MM.1S (cell line): Measurements from ENCODE around the gene ACTN3.

Experiments
- DNase-seq: peaks from one replicate; pipeline ENCODE4 v3.0.0-alpha.2; 2015
- H2AFZ ChIP-seq: fragments of 300-600 bp; sonication (generic); 2 replicates; pipeline ENCODE4 v1.6.0; 2016; ENCODE audit warnings: antibody characterized with exemption, low read length
- H3F3A ChIP-seq: fragments of 300-600 bp; sonication (generic); 2 replicates; pipeline ENCODE4 v1.6.1; 2016; ENCODE audit warnings: mild to moderate bottlenecking, antibody characterized with exemption, low read length, moderate library complexity, mixed read lengths; ENCODE audit not compliant: insufficient read depth
- H3K27ac ChIP-seq: fragments of 300-600 bp; sonication (generic); 2 replicates; pipeline ENCODE4 v1.5.1; 2016; ENCODE audit warnings: mild to moderate bottlenecking, low read length
- H3K27me3 ChIP-seq: fragments of 300-600 bp; sonication (generic); replicated peaks from 2 replicates; pipeline ENCODE4 v1.6.0; 2016; ENCODE audit warnings: low read length; ENCODE audit not compliant: insufficient read depth
- H3K36me3 ChIP-seq: fragments of 300-600 bp; sonication (generic); replicated peaks from 2 replicates; pipeline ENCODE4 v1.6.1; 2016; ENCODE audit warnings: mild to moderate bottlenecking, low read length, mixed read lengths; ENCODE audit not compliant: insufficient read depth
- H3K4me1 ChIP-seq: fragments of 300-600 bp; sonication (generic); 2 replicates; pipeline ENCODE4 v1.6.1; 2016; ENCODE audit warnings: low read length, mixed read lengths
- H3K4me2 ChIP-seq: fragments of 300-600 bp; sonication (generic); 2 replicates; pipeline ENCODE4 v1.6.0; 2016; ENCODE audit warnings: low read depth, low read length
- H3K4me3 ChIP-seq: fragments of 300-600 bp; sonication (generic); 2 replicates; pipeline ENCODE4 v1.5.1; 2016; ENCODE audit warnings: low read length, mixed read lengths
- H3K79me2 ChIP-seq: fragments of 300-600 bp; sonication (generic); 2 replicates; pipeline ENCODE4 v1.6.1; 2016; ENCODE audit warnings: mixed run types, low read length, mixed read lengths
- H3K9ac ChIP-seq: fragments of 300-600 bp; sonication (generic); 2 replicates; pipeline ENCODE4 v1.6.1; 2016; ENCODE audit warnings: low read length, mixed read lengths
- H3K9me2 ChIP-seq: fragments of 300-600 bp; sonication (generic); replicated peaks from 2 replicates; pipeline ENCODE4 v1.6.1; 2016; ENCODE audit warnings: mild to moderate bottlenecking, low read length, mixed read lengths; ENCODE audit not compliant: insufficient read depth
- H3K9me3 ChIP-seq: fragments of 300-600 bp; sonication (generic); replicated peaks from 2 replicates; pipeline ENCODE4 v1.6.1; 2016; ENCODE audit warnings: mild to moderate bottlenecking, low read length, mixed read lengths; ENCODE audit not compliant: insufficient read depth
- H4K20me1 ChIP-seq: fragments of 300-600 bp; sonication (generic); 2 replicates; pipeline ENCODE4 v1.6.1; 2016; ENCODE audit warnings: mild to moderate bottlenecking, low read length, moderate library complexity, mixed read lengths; ENCODE audit not compliant: insufficient read depth
- CTCF ChIP-seq: fragments of 300-600 bp; sonication (generic); IDR thresholded peaks from 2 replicates; pipeline ENCODE4 v1.5.1; 2016; ENCODE audit warnings: antibody characterized with exemption, low read length, mixed read lengths
- EZH2 ChIP-seq: fragments of 300-600 bp; sonication (generic); optimal IDR thresholded peaks from 2 replicates; pipeline ENCODE3; 2017; ENCODE audit warnings: low read depth, mild to moderate bottlenecking, antibody characterized with exemption, low read length, mixed read lengths
- EZH2phosphoT487 ChIP-seq: fragments of 300-600 bp; sonication (generic); IDR thresholded peaks from 2 replicates; pipeline ENCODE4 v1.6.1; 2018; ENCODE audit warnings: antibody characterized with exemption, low read length

Gene ACTN3

GRCh38 chr11:66612458-66612857 lies 65.8 kb downstream of the ACTN3 start:
- no peaks in the 10 kb centered on the region for H3K27me3 ChIP-seq
- H3K4me2 ChIP-seq: no peak overlapping the region

More at GRCh38 chr11:66612458-66612857, 65.8 kb downstream of the ACTN3 start:
- H3K9me2 ChIP-seq: no peaks in the 10 kb centered on the region
- peaks cover 2% of the 10 kb centered on the region for H3F3A ChIP-seq
- peaks cover 6% of the 10 kb centered on the region for H4K20me1 ChIP-seq
- no peak overlapping the region for H3K4me3 ChIP-seq
- no peak overlapping the region for H2AFZ ChIP-seq
- no peak overlapping the region for H3K27ac ChIP-seq
- H3K79me2 ChIP-seq: peaks cover 22% of the 10 kb centered on the region
- TF ChIP-seq CTCF (no peak), EZH2phosphoT487 (no peak), EZH2 (no peak)
- no peaks in the 10 kb centered on the region for H3K4me1 ChIP-seq
- no peak overlapping the region for H3K9ac ChIP-seq
- 0 out of 2 replicates have a peak, but pooled peaks cover under 1% of the 10 kb centered on the region for H3K36me3 ChIP-seq
- no peak for DNase-seq
- no peaks in the 10 kb centered on the region for H3K9me3 ChIP-seq
